RKO (cell line): ENCODE data around the gene REC114.
"Not testable (repeated sequence)": the region's sequence is repeated elsewhere in the genome, so short reads cannot be mapped to it uniquely, and the experiment has no call there.

Experiments
- DNase-seq: peaks from one replicate; pipeline ENCODE4 v3.0.0-alpha.2; 2016; ENCODE audit warnings: low spot score

REC114 gene

GRCh38 chr15:73442968-73443367 lies at the start of gene REC114:
TSS of gene REC114 (plus strand) at chr15:73443164. CDS start at chr15:73443186, 22 bp downstream.
- no peak for DNase-seq

GRCh38 chr15:73393336-73393735 lies 49.6 kb upstream of the REC114 start:
- no peak for DNase-seq

- no peak for DNase-seq
Observed at GRCh38 chr15:73394782-73395181, 48.2 kb upstream of the REC114 start.

- no peak for DNase-seq
Observed at GRCh38 chr15:73395671-73396070, 47.3 kb upstream of the REC114 start.

- no peak for DNase-seq
Observed at GRCh38 chr15:73397461-73397860, 45.5 kb upstream of the REC114 start.

- no peak for DNase-seq
Observed at GRCh38 chr15:73398861-73399260, 44.1 kb upstream of the REC114 start.

- DNase-seq = not testable (repeated sequence)
Observed at GRCh38 chr15:73400222-73400621, 42.7 kb upstream of the REC114 start.

GRCh38 chr15:73403171-73403570 lies 39.8 kb upstream of the REC114 start:
- peak; percentile 47 for DNase-seq

GRCh38 chr15:73414876-73415275 lies 28.1 kb upstream of the REC114 start:
- DNase-seq = no peak

- DNase-seq = no peak
Observed at GRCh38 chr15:73424506-73424905, 18.5 kb upstream of the REC114 start.

GRCh38 chr15:73425510-73425909 lies 17.5 kb upstream of the REC114 start:
- no peak for DNase-seq

GRCh38 chr15:73426323-73426994 lies 16.5 kb upstream of the REC114 start:
- DNase-seq = no peak

GRCh38 chr15:73431329-73431728 lies 11.6 kb upstream of the REC114 start:
- DNase-seq = not testable (repeated sequence)

GRCh38 chr15:73433873-73434272 lies 9.1 kb upstream of the REC114 start:
- no peak for DNase-seq

GRCh38 chr15:73436613-73437012 lies 6.4 kb upstream of the REC114 start:
- no peak for DNase-seq

- no peak for DNase-seq
Observed at GRCh38 chr15:73437543-73438109, 5.3 kb upstream of the REC114 start.

GRCh38 chr15:73438651-73439050 lies 4.3 kb upstream of the REC114 start:
- no peak for DNase-seq

- DNase-seq = no peak
Observed at GRCh38 chr15:73440571-73440970, 2.4 kb upstream of the REC114 start.

GRCh38 chr15:73442421-73442820 lies 543 bp upstream of the REC114 start:
- DNase-seq = no peak

GRCh38 chr15:73447471-73447870 lies 4.5 kb downstream of the REC114 start:
- not testable (repeated sequence) for DNase-seq

GRCh38 chr15:73448158-73448758 lies 5.3 kb downstream of the REC114 start:
- not testable (repeated sequence) for DNase-seq

GRCh38 chr15:73449980-73450379 lies 7.0 kb downstream of the REC114 start:
- DNase-seq = not testable (repeated sequence)

GRCh38 chr15:73454096-73454495 lies 11.1 kb downstream of the REC114 start:
- DNase-seq = no peak

- DNase-seq = no peak
Observed at GRCh38 chr15:73455876-73456275, 12.9 kb downstream of the REC114 start.
